GM12865 (cell line): ENCODE measurements around the gene MYO15A.

Experiments used
- DNase-seq: peaks from one replicate; pipeline ENCODE4 v3.0.0; 2010; ENCODE audit warnings: low read depth
- H3K4me3 ChIP-seq: 2 replicates; pipeline ENCODE4 v1.5.1; 2011; ENCODE audit warnings: mild to moderate bottlenecking, low read depth, low read length, control low read depth
- CTCF ChIP-seq: IDR thresholded peaks from 2 replicates; pipeline ENCODE4 v1.5.1; 2011; ENCODE audit warnings: low read length, control low read depth, low read depth, inconsistent platforms; ENCODE audit not compliant: insufficient read depth; ENCODE audit errors: missing control alignments

The MYO15A gene

GRCh38 chr17:18105027-18105426 is 3.5 kb upstream of the MYO15A start:
- H3K4me3 ChIP-seq, result no peak overlapping the region
- no peak for TF ChIP-seq CTCF
- DNase-seq, result no peak

- TF ChIP-seq CTCF, result no peak
- DNase-seq, result no peak
- no peak overlapping the region for H3K4me3 ChIP-seq
Observed at GRCh38 chr17:18105595-18105994, 3.0 kb upstream of the MYO15A start.

GRCh38 chr17:18106211-18106610 is 2.3 kb upstream of the MYO15A start:
- no peak overlapping the region for H3K4me3 ChIP-seq
- TF ChIP-seq CTCF, result no peak
- no peak for DNase-seq

GRCh38 chr17:18107061-18107790 is 1.3 kb upstream of the MYO15A start:
- no peak for TF ChIP-seq CTCF
- no peak for DNase-seq
- H3K4me3 ChIP-seq, result no peak overlapping the region

GRCh38 chr17:18107971-18108370 is 585 bp upstream of the MYO15A start:
- no peak overlapping the region for H3K4me3 ChIP-seq
- no peak for TF ChIP-seq CTCF
- no peak for DNase-seq

GRCh38 chr17:18109935-18110485 is 1.5 kb downstream of the MYO15A start:
- DNase-seq, result no peak
- TF ChIP-seq CTCF, result no peak
- no peak overlapping the region for H3K4me3 ChIP-seq
